Neural progenitor cell (in vitro differentiated cells): Measurements from ENCODE around the gene PTPRN2. TPM values are rescaled to one million over a fixed set of nuclear protein-coding genes. Genes with fewer than 3 reads are reported as not detected.

Experiments used
- DNase-seq: peaks from one replicate; pipeline ENCODE4 v3.0.0-alpha.2; 2016; ENCODE audit warnings: low spot score
- H2AFZ ChIP-seq: fragments of 200-600 bp; sonication (generic); replicated peaks from 2 replicates; pipeline ENCODE4 v1.6.1; 2016; ENCODE audit warnings: antibody characterized with exemption
- H3F3A ChIP-seq: fragments of 200-600 bp; sonication (generic); 2 replicates; pipeline ENCODE4 v1.6.1; 2016; ENCODE audit warnings: antibody characterized with exemption, low read depth
- H3K27ac ChIP-seq: fragments of 200-600 bp; sonication (generic); 2 replicates; pipeline ENCODE4 v1.5.1; 2016; ENCODE audit warnings: mild to moderate bottlenecking
- H3K27me3 ChIP-seq: fragments of 200-600 bp; sonication (generic); 2 replicates; pipeline ENCODE4 v1.6.1; 2016; ENCODE audit warnings: mild to moderate bottlenecking, moderate library complexity
- H3K36me3 ChIP-seq: fragments of 200-600 bp; sonication (generic); 2 replicates; pipeline ENCODE4 v1.5.1; 2016
- H3K4me1 ChIP-seq: fragments of 200-600 bp; sonication (generic); 2 replicates; pipeline ENCODE4 v1.6.1; 2016; ENCODE audit warnings: mixed run types
- H3K4me2 ChIP-seq: fragments of 200-600 bp; sonication (generic); 2 replicates; pipeline ENCODE4 v1.6.1; 2016
- H3K4me3 ChIP-seq: fragments of 200-600 bp; sonication (generic); 2 replicates; pipeline ENCODE4 v1.5.1; 2016
- H3K79me2 ChIP-seq: fragments of 200-600 bp; sonication (generic); 2 replicates; pipeline ENCODE4 v1.6.1; 2016; ENCODE audit warnings: low read depth
- H3K9ac ChIP-seq: fragments of 200-600 bp; sonication (generic); 2 replicates; pipeline ENCODE4 v1.6.1; 2016
- H3K9me3 ChIP-seq: fragments of 200-600 bp; sonication (generic); 2 replicates; pipeline ENCODE4 v1.5.1; 2016; ENCODE audit warnings: low read depth
- H4K20me1 ChIP-seq: fragments of 200-600 bp; sonication (generic); 2 replicates; pipeline ENCODE4 v1.6.1; 2016; ENCODE audit warnings: low read depth
- H3K27ac Mint-ChIP-seq: 3 replicates; pipeline ENCODE4 v1.8.0; 2021; ENCODE audit warnings: mixed read lengths
- H3K27me3 Mint-ChIP-seq: 2 replicates; pipeline ENCODE4 v1.8.0; 2022; ENCODE audit warnings: low read depth, mild to moderate bottlenecking, inconsistent platforms, moderate library complexity, mixed read lengths; ENCODE audit not compliant: insufficient read depth
- H3K36me3 Mint-ChIP-seq: 3 replicates; pipeline ENCODE4 v1.8.0; 2021; ENCODE audit warnings: mixed read lengths
- H3K4me1 Mint-ChIP-seq: 3 replicates; pipeline ENCODE4 v1.8.0; 2021; ENCODE audit warnings: mixed read lengths
- H3K4me3 Mint-ChIP-seq: 3 replicates; pipeline ENCODE4 v1.8.0; 2021; ENCODE audit warnings: mild to moderate bottlenecking, moderate library complexity, mixed read lengths
- H3K9me3 Mint-ChIP-seq: 3 replicates; pipeline ENCODE4 v1.8.0; 2020; ENCODE audit warnings: mixed read lengths
- EZH2 ChIP-seq: fragments of 200-600 bp; sonication (generic); IDR thresholded peaks from 2 replicates; pipeline ENCODE4 v1.6.1; 2017; ENCODE audit warnings: antibody characterized with exemption, mild to moderate bottlenecking, moderate library complexity
- EZH2phosphoT487 ChIP-seq: fragments of 200-600 bp; sonication (generic); IDR thresholded peaks from 2 replicates; pipeline ENCODE4 v1.6.1; 2017; ENCODE audit warnings: antibody characterized with exemption
- total RNA-seq: library from RNA; depleted of rRNA; stranded (reverse); fragments of >200 nt; gene quantifications from 2 replicates; pipeline ENCODE4 v1.2.3, GENCODE V29; 2015; ENCODE audit warnings: low replicate concordance
- TF ChIP-seq, protein P1 (sequence below): fragments of 200-600 bp; sonication (generic); IDR thresholded peaks from 2 replicates; pipeline ENCODE4 v1.5.1; 2017; ENCODE audit warnings: antibody characterized with exemption, mild to moderate bottlenecking

PTPRN2 gene
- total RNA-seq, 1 donor from 2014 or later, result 3.0 TPM

DNA sequence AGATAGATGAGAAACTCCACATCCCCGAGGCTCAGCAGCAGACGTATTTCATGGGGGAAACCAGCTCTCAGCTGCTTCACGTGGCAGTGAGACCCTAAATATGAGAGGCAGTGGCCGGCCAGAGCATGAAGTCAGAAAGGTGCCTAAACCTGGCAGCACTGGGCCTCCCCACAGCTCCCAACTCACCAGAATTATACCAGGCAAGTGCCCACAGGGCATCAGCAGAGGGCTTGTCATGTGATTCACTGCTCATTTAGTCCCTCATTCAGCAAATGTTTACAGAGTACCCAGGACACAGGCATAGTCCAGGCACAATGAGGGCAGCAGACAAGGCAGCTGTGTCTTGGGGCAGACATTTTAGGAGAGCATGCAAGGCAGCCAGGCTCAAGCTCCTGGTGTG is 212.6 kb downstream of the PTPRN2 start:
- no peak overlapping the region for H3K27ac Mint-ChIP-seq
- H2AFZ ChIP-seq, result no peak overlapping the region
- no peaks in the 10 kb centered on the region for H3K36me3 ChIP-seq
- H4K20me1 ChIP-seq, result no peaks in the 10 kb centered on the region
- no peak overlapping the region for H3K4me3 Mint-ChIP-seq
- H3F3A ChIP-seq, result no peaks in the 10 kb centered on the region
- no peak overlapping the region for H3K4me2 ChIP-seq
- no peak overlapping the region for H3K4me3 ChIP-seq
- H3K4me1 Mint-ChIP-seq, result peaks cover 6% of the 10 kb centered on the region
- H3K36me3 Mint-ChIP-seq, result no peaks in the 10 kb centered on the region
- no peaks in the 10 kb centered on the region for H3K27me3 ChIP-seq
- no peak overlapping the region for H3K27ac ChIP-seq
- H3K27me3 Mint-ChIP-seq, result peaks cover 2% of the 10 kb centered on the region
- no peak for DNase-seq
- TF ChIP-seq, protein P1, sequence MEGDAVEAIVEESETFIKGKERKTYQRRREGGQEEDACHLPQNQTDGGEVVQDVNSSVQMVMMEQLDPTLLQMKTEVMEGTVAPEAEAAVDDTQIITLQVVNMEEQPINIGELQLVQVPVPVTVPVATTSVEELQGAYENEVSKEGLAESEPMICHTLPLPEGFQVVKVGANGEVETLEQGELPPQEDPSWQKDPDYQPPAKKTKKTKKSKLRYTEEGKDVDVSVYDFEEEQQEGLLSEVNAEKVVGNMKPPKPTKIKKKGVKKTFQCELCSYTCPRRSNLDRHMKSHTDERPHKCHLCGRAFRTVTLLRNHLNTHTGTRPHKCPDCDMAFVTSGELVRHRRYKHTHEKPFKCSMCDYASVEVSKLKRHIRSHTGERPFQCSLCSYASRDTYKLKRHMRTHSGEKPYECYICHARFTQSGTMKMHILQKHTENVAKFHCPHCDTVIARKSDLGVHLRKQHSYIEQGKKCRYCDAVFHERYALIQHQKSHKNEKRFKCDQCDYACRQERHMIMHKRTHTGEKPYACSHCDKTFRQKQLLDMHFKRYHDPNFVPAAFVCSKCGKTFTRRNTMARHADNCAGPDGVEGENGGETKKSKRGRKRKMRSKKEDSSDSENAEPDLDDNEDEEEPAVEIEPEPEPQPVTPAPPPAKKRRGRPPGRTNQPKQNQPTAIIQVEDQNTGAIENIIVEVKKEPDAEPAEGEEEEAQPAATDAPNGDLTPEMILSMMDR, result no peak
- TF ChIP-seq EZH2phosphoT487 (no peak), EZH2 (no peak)
- H3K9ac ChIP-seq, result no peak overlapping the region
- peaks cover 8% of the 10 kb centered on the region for H3K9me3 Mint-ChIP-seq
- no peaks in the 10 kb centered on the region for H3K79me2 ChIP-seq
- H3K9me3 ChIP-seq, result no peaks in the 10 kb centered on the region
- H3K4me1 ChIP-seq, result no peaks in the 10 kb centered on the region

DNA sequence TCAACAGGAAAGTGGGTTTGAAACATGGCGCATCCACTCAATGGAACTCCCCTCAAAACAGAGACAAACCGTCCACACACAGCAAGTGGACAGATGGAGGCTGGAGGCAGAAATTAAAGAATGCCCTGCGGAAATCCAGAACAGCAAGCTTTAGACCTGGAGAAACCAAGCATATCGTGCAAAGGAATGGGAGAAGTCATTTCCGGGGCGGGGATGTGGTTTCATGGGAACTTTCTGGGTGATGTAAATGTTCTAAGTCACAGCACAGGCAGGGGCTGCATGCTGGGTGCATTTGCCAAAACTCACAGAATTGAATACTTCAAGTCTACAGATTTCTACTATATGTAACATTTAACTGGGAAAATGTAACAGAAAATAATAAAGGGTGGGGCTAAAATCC is 213.0 kb downstream of the PTPRN2 start:
- no peaks in the 10 kb centered on the region for H3K9me3 ChIP-seq
- peaks cover 6% of the 10 kb centered on the region for H3K4me1 Mint-ChIP-seq
- no peak overlapping the region for H3K9ac ChIP-seq
- H3K27me3 ChIP-seq, result no peaks in the 10 kb centered on the region
- DNase-seq, result no peak
- TF ChIP-seq EZH2, result no peak
- TF ChIP-seq EZH2phosphoT487, result no peak
- TF ChIP-seq, protein P1, result no peak
- no peak overlapping the region for H3K27ac ChIP-seq
- H2AFZ ChIP-seq, result no peak overlapping the region
- no peaks in the 10 kb centered on the region for H3K79me2 ChIP-seq
- H3K27ac Mint-ChIP-seq, result no peak overlapping the region
- no peaks in the 10 kb centered on the region for H4K20me1 ChIP-seq
- no peaks in the 10 kb centered on the region for H3K36me3 Mint-ChIP-seq
- no peaks in the 10 kb centered on the region for H3K36me3 ChIP-seq
- H3K9me3 Mint-ChIP-seq, result peaks cover 4% of the 10 kb centered on the region
- no peaks in the 10 kb centered on the region for H3K4me1 ChIP-seq
- no peaks in the 10 kb centered on the region for H3F3A ChIP-seq
- H3K4me3 Mint-ChIP-seq, result no peak overlapping the region
- H3K4me2 ChIP-seq, result no peak overlapping the region
- H3K4me3 ChIP-seq, result no peak overlapping the region
- peaks cover 2% of the 10 kb centered on the region for H3K27me3 Mint-ChIP-seq

DNA sequence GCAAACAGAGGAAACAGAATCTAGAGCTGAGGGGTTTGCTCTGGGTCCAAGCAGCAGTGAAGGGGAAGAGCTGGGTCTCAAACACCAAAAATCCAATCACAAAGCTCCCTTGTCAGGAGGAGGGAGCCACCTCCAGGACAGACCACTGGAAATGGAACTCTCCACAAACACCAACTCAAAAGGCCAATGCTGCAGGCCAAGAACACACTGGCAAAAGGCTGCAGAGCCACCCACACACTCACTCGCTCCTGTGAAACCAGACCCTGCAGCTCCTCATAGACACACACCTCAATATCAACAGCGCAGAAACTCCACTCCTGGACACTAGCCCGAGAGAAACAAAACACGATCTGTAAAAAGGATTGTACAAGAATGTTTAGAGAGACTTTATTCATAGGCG is 213.5 kb downstream of the PTPRN2 start:
- H3K27me3 Mint-ChIP-seq, result peaks cover 2% of the 10 kb centered on the region
- H3K36me3 Mint-ChIP-seq, result no peaks in the 10 kb centered on the region
- no peak overlapping the region for H3K4me3 Mint-ChIP-seq
- H3K4me3 ChIP-seq, result no peak overlapping the region
- no peaks in the 10 kb centered on the region for H3K36me3 ChIP-seq
- H3F3A ChIP-seq, result no peaks in the 10 kb centered on the region
- H3K27me3 ChIP-seq, result no peaks in the 10 kb centered on the region
- H3K4me1 ChIP-seq, result no peaks in the 10 kb centered on the region
- H3K9me3 Mint-ChIP-seq, result peaks cover under 1% of the 10 kb centered on the region
- DNase-seq, result no peak
- TF ChIP-seq, protein P1, result no peak
- TF ChIP-seq EZH2 (no peak), EZH2phosphoT487 (no peak)
- peaks cover 6% of the 10 kb centered on the region for H3K4me1 Mint-ChIP-seq
- no peaks in the 10 kb centered on the region for H3K79me2 ChIP-seq
- no peak overlapping the region for H3K27ac Mint-ChIP-seq
- no peak overlapping the region for H3K4me2 ChIP-seq
- H4K20me1 ChIP-seq, result no peaks in the 10 kb centered on the region
- H3K27ac ChIP-seq, result no peak overlapping the region
- no peak overlapping the region for H3K9ac ChIP-seq
- no peaks in the 10 kb centered on the region for H3K9me3 ChIP-seq
- no peak overlapping the region for H2AFZ ChIP-seq
